KMS-11 (cell line): ENCODE measurements around the gene NME8.

Source experiments
- H2AFZ ChIP-seq: fragments of 200-600 bp; sonication (generic); 2 replicates; pipeline ENCODE4 v1.6.1; 2016; ENCODE audit warnings: antibody characterized with exemption, mixed run types, low read depth
- H3K27ac ChIP-seq: fragments of 200-600 bp; sonication (generic); 2 replicates; pipeline ENCODE4 v1.6.1; 2016; ENCODE audit warnings: mild to moderate bottlenecking, mixed run types
- H3K27me3 ChIP-seq: fragments of 200-600 bp; sonication (generic); 2 replicates; pipeline ENCODE4 v1.6.1; 2017; ENCODE audit warnings: mild to moderate bottlenecking, low read depth, mixed run types, moderate library complexity; ENCODE audit not compliant: insufficient read depth
- H3K36me3 ChIP-seq: fragments of 200-600 bp; sonication (generic); 2 replicates; pipeline ENCODE4 v1.6.1; 2017; ENCODE audit warnings: mild to moderate bottlenecking, mixed run types; ENCODE audit not compliant: insufficient read depth
- H3K4me1 ChIP-seq: fragments of 200-600 bp; sonication (generic); 2 replicates; pipeline ENCODE4 v1.6.1; 2016; ENCODE audit warnings: mild to moderate bottlenecking, low read depth, mixed run types; ENCODE audit not compliant: poor library complexity, severe bottlenecking
- H3K4me2 ChIP-seq: fragments of 200-600 bp; sonication (generic); 2 replicates; pipeline ENCODE4 v1.7.0; 2016; ENCODE audit warnings: mild to moderate bottlenecking, mixed run types
- H3K4me3 ChIP-seq: fragments of 200-600 bp; sonication (generic); IDR thresholded peaks from 2 replicates; pipeline ENCODE4 v1.6.1; 2017; ENCODE audit warnings: low read depth, low read length, mixed read lengths; ENCODE audit not compliant: insufficient read depth
- H3K79me2 ChIP-seq: fragments of 200-600 bp; sonication (generic); 2 replicates; pipeline ENCODE4 v1.6.1; 2016; ENCODE audit warnings: low read depth, mixed run types; ENCODE audit not compliant: insufficient read depth
- H3K9ac ChIP-seq: fragments of 200-600 bp; sonication (generic); 2 replicates; pipeline ENCODE4 v1.6.1; 2016; ENCODE audit warnings: mild to moderate bottlenecking, mixed run types
- H4K20me1 ChIP-seq: fragments of 200-600 bp; sonication (generic); 2 replicates; pipeline ENCODE4 v1.6.1; 2016; ENCODE audit warnings: mild to moderate bottlenecking, mixed run types; ENCODE audit not compliant: insufficient read depth
- CTCF ChIP-seq: fragments of 200-600 bp; sonication (generic); conservative IDR thresholded peaks from 2 replicates; pipeline ENCODE4 v1.6.1; 2017; ENCODE audit warnings: low read depth, mild to moderate bottlenecking, antibody characterized with exemption, low read length, moderate library complexity, mixed read lengths

NME8 gene

GRCh38 chr7:37823557-37823956 lies 24.8 kb upstream of the NME8 start:
- H3K36me3 ChIP-seq = no peaks in the 10 kb centered on the region
- H3K4me2 ChIP-seq = no peak overlapping the region
- H3K4me3 ChIP-seq = no peak overlapping the region
- H2AFZ ChIP-seq = no peak overlapping the region
- no peaks in the 10 kb centered on the region for H3K27me3 ChIP-seq
- no peak for TF ChIP-seq CTCF
- H4K20me1 ChIP-seq = no peaks in the 10 kb centered on the region
- H3K4me1 ChIP-seq = peaks cover 15% of the 10 kb centered on the region
- no peak overlapping the region for H3K27ac ChIP-seq
- no peak overlapping the region for H3K9ac ChIP-seq
- H3K79me2 ChIP-seq = no peaks in the 10 kb centered on the region

GRCh38 chr7:37825038-37825437 lies 23.4 kb upstream of the NME8 start:
- H4K20me1 ChIP-seq = no peaks in the 10 kb centered on the region
- H3K4me2 ChIP-seq = no peak overlapping the region
- no peak overlapping the region for H2AFZ ChIP-seq
- no peaks in the 10 kb centered on the region for H3K79me2 ChIP-seq
- H3K27ac ChIP-seq = no peak overlapping the region
- peaks cover 15% of the 10 kb centered on the region for H3K4me1 ChIP-seq
- no peaks in the 10 kb centered on the region for H3K36me3 ChIP-seq
- H3K9ac ChIP-seq = no peak overlapping the region
- TF ChIP-seq CTCF = no peak
- H3K4me3 ChIP-seq = no peak overlapping the region
- no peaks in the 10 kb centered on the region for H3K27me3 ChIP-seq

- no peak overlapping the region for H2AFZ ChIP-seq
- H3K36me3 ChIP-seq = no peaks in the 10 kb centered on the region
- H3K4me3 ChIP-seq = no peak overlapping the region
- no peak overlapping the region for H3K4me2 ChIP-seq
- H3K27me3 ChIP-seq = no peaks in the 10 kb centered on the region
- no peak overlapping the region for H3K27ac ChIP-seq
- H3K79me2 ChIP-seq = no peaks in the 10 kb centered on the region
- H3K4me1 ChIP-seq = peaks cover 2% of the 10 kb centered on the region
- H3K9ac ChIP-seq = no peak overlapping the region
- TF ChIP-seq CTCF = no peak
- no peaks in the 10 kb centered on the region for H4K20me1 ChIP-seq
These were observed 21.6 kb upstream of the NME8 start for GRCh38 chr7:37826825-37827224.

- Histone ChIP-seq H3K9ac (no peak overlapping the region), H3K36me3 (no peaks in the 10 kb centered on the region), H2AFZ (no peak overlapping the region), H3K79me2 (no peaks in the 10 kb centered on the region), H3K27ac (no peak overlapping the region), H3K27me3 (no peaks in the 10 kb centered on the region), H3K4me1 (peaks cover 7% of the 10 kb centered on the region), H3K4me2 (no peak overlapping the region), H4K20me1 (no peaks in the 10 kb centered on the region), H3K4me3 (no peak overlapping the region)
- TF ChIP-seq CTCF = no peak
These were observed 17.2 kb upstream of the NME8 start for GRCh38 chr7:37831244-37831643.
